IgD-negative memory B cell (primary cell): ENCODE results near the gene SLC34A3. TPM values are rescaled to one million over a fixed set of nuclear protein-coding genes. Genes with fewer than 3 reads are reported as not detected.
A peak's percentile ranks its signal among the peaks of the same experiment; 100 is the strongest.

Experiments used
- H3K27ac Mint-ChIP-seq, 3 donors: one replicate each; pipeline ENCODE4 v1.8.0; 2020 to 2022; ENCODE audit warnings: mild to moderate bottlenecking in 3 of 3, mixed read lengths in 3 of 3, moderate library complexity in 1 of 3
- H3K27me3 Mint-ChIP-seq: one replicate; pipeline ENCODE4 v1.8.0; 2021; ENCODE audit warnings: mixed read lengths
- H3K36me3 Mint-ChIP-seq: one replicate; pipeline ENCODE4 v1.8.0; 2020; ENCODE audit warnings: mild to moderate bottlenecking, mixed read lengths
- H3K4me1 Mint-ChIP-seq, 3 donors: one replicate each; pipeline ENCODE4 v1.8.0; 2020 to 2022; ENCODE audit warnings: mixed read lengths in 3 of 3, mild to moderate bottlenecking in 1 of 3
- H3K4me3 Mint-ChIP-seq, 4 donors: one replicate each; pipeline ENCODE4 v1.8.0; 2020 to 2022; ENCODE audit warnings: mild to moderate bottlenecking in 4 of 4, mixed read lengths in 4 of 4, moderate library complexity in 3 of 4
- H3K9me3 Mint-ChIP-seq, 3 donors: one replicate each; pipeline ENCODE4 v1.8.0; 2020 to 2021; ENCODE audit warnings: mixed read lengths in 3 of 3, mild to moderate bottlenecking in 1 of 3
- polyA plus RNA-seq: library from polyadenylated mRNA; unstranded; fragments of 300-500 nt; fragmentation: Illumina TruSeq; gene quantifications from one replicate; pipeline ENCODE4 v1.2.3, GENCODE V29; 2021

Gene SLC34A3
- polyA plus RNA-seq, 1 donor from 2014 or later = not detected

- Mint-ChIP-seq H3K27ac (peak overlapping the region in 1 of 3 donors; percentile 65), H3K36me3 (no peaks in the 10 kb centered on the region), H3K27me3 (no peaks in the 10 kb centered on the region), H3K4me1 (peaks cover 4 to 21% (median 13%) of the 10 kb centered on the region in 3 donors), H3K9me3 (no peaks in the 10 kb centered on the region), H3K4me3 (no peak overlapping the region)
These were observed 38.8 kb upstream of the SLC34A3 start for GRCh38 chr9:137191691-137192447.

- Mint-ChIP-seq H3K4me1 (peaks cover 4 to 16% (median 7%) of the 10 kb centered on the region in 3 donors), H3K27ac (no peak overlapping the region), H3K27me3 (no peaks in the 10 kb centered on the region), H3K36me3 (no peaks in the 10 kb centered on the region), H3K9me3 (no peaks in the 10 kb centered on the region), H3K4me3 (no peak overlapping the region)
These were observed 38.3 kb upstream of the SLC34A3 start for GRCh38 chr9:137192448-137192780.

GRCh38 chr9:137192859-137193258, 37.8 kb upstream of the SLC34A3 start:
- Mint-ChIP-seq H3K9me3 (no peaks in the 10 kb centered on the region), H3K27me3 (no peaks in the 10 kb centered on the region), H3K36me3 (no peaks in the 10 kb centered on the region), H3K27ac (no peak overlapping the region), H3K4me1 (peaks cover 4 to 12% (median 5%) of the 10 kb centered on the region in 3 donors), H3K4me3 (no peak overlapping the region)

GRCh38 chr9:137193771-137194170, 36.9 kb upstream of the SLC34A3 start:
- Mint-ChIP-seq H3K4me1 (peaks cover 0 to 11% (median 5%) of the 10 kb centered on the region in 3 donors), H3K9me3 (no peaks in the 10 kb centered on the region), H3K27me3 (no peaks in the 10 kb centered on the region), H3K4me3 (no peak overlapping the region), H3K36me3 (no peaks in the 10 kb centered on the region), H3K27ac (no peak overlapping the region)

GRCh38 chr9:137194388-137194787, 36.3 kb upstream of the SLC34A3 start:
- H3K9me3 Mint-ChIP-seq = no peaks in the 10 kb centered on the region
- no peaks in the 10 kb centered on the region for H3K27me3 Mint-ChIP-seq
- no peak overlapping the region for H3K27ac Mint-ChIP-seq
- H3K4me1 Mint-ChIP-seq = peaks cover 0 to 7% (median under 1%) of the 10 kb centered on the region in 3 donors
- no peak overlapping the region for H3K4me3 Mint-ChIP-seq
- no peaks in the 10 kb centered on the region for H3K36me3 Mint-ChIP-seq

- peak overlapping the region in 1 of 3 donors; percentile 80 for H3K27ac Mint-ChIP-seq
- H3K4me3 Mint-ChIP-seq = peak overlapping the region in 1 of 4 donors; percentile 63
- H3K4me1 Mint-ChIP-seq = peaks cover 0 to 4% (median 0%) of the 10 kb centered on the region in 3 donors
- H3K36me3 Mint-ChIP-seq = no peaks in the 10 kb centered on the region
- no peaks in the 10 kb centered on the region for H3K27me3 Mint-ChIP-seq
- no peaks in the 10 kb centered on the region for H3K9me3 Mint-ChIP-seq
These were observed 35.8 kb upstream of the SLC34A3 start for GRCh38 chr9:137194909-137195308.

GRCh38 chr9:137195525-137196220, 35.0 kb upstream of the SLC34A3 start:
- peak overlapping the region in 2 of 4 donors; percentile 39 to 63 for H3K4me3 Mint-ChIP-seq
- peaks cover 0 to 1% (median under 1%) of the 10 kb centered on the region in 3 donors for H3K4me1 Mint-ChIP-seq
- no peaks in the 10 kb centered on the region for H3K36me3 Mint-ChIP-seq

GRCh38 chr9:137198051-137198901, 32.4 kb upstream of the SLC34A3 start:
- no peaks in the 10 kb centered on the region for H3K36me3 Mint-ChIP-seq
- peak overlapping the region in 1 of 3 donors; percentile 39 for H3K27ac Mint-ChIP-seq
- H3K9me3 Mint-ChIP-seq = no peaks in the 10 kb centered on the region
- peaks cover 8 to 9% (median 9%) of the 10 kb centered on the region in 3 donors for H3K4me1 Mint-ChIP-seq
- H3K27me3 Mint-ChIP-seq = no peaks in the 10 kb centered on the region
- H3K4me3 Mint-ChIP-seq = peak overlapping the region in 2 of 4 donors; percentile 4 to 57

More at GRCh38 chr9:137195525-137196220, 35.0 kb upstream of the SLC34A3 start:
- Mint-ChIP-seq H3K27ac (peak overlapping the region in 1 of 3 donors; percentile 80), H3K27me3 (no peaks in the 10 kb centered on the region), H3K9me3 (no peaks in the 10 kb centered on the region)

GRCh38 chr9:137198902-137199283, 31.8 kb upstream of the SLC34A3 start:
- Mint-ChIP-seq H3K4me3 (peak overlapping the region in 1 of 4 donors; percentile 57), H3K9me3 (no peaks in the 10 kb centered on the region), H3K36me3 (no peaks in the 10 kb centered on the region), H3K27me3 (no peaks in the 10 kb centered on the region), H3K27ac (no peak overlapping the region), H3K4me1 (peaks cover 8 to 9% (median 9%) of the 10 kb centered on the region in 3 donors)

GRCh38 chr9:137199411-137200121, 31.1 kb upstream of the SLC34A3 start:
- Mint-ChIP-seq H3K4me3 (peak overlapping the region; percentile 61 to 92 (median 76)), H3K27me3 (no peaks in the 10 kb centered on the region), H3K4me1 (peaks cover 11 to 15% (median 12%) of the 10 kb centered on the region in 3 donors), H3K27ac (peak overlapping the region in 1 of 3 donors; percentile 17), H3K9me3 (no peaks in the 10 kb centered on the region), H3K36me3 (no peaks in the 10 kb centered on the region)

- H3K36me3 Mint-ChIP-seq = no peaks in the 10 kb centered on the region
- peaks cover 12 to 16% (median 15%) of the 10 kb centered on the region in 3 donors for H3K4me1 Mint-ChIP-seq
- H3K27me3 Mint-ChIP-seq = no peaks in the 10 kb centered on the region
- no peaks in the 10 kb centered on the region for H3K9me3 Mint-ChIP-seq
- peak within 1 kb of the TSS; percentile 86 to 99 (median 92) for H3K4me3 Mint-ChIP-seq
- peak within 1 kb of the TSS; percentile 84 to 99 (median 94) for H3K27ac Mint-ChIP-seq
These were observed 30.1 kb upstream of the SLC34A3 start, which contains the start of gene TPRN for GRCh38 chr9:137200311-137201204. Gene TPRN, minus strand, starts transcription at chr9:137200741. Its CDS starts 30 bp downstream, at chr9:137200711.

GRCh38 chr9:137201205-137201868, 29.4 kb upstream of the SLC34A3 start:
- Mint-ChIP-seq H3K4me3 (peak overlapping the region; percentile 86 to 99 (median 92)), H3K27me3 (no peaks in the 10 kb centered on the region), H3K27ac (peak overlapping the region; percentile 84 to 99 (median 94)), H3K4me1 (peaks cover 15 to 19% (median 15%) of the 10 kb centered on the region in 3 donors), H3K9me3 (no peaks in the 10 kb centered on the region), H3K36me3 (no peaks in the 10 kb centered on the region)

GRCh38 chr9:137202966-137203365, 27.7 kb upstream of the SLC34A3 start:
- H3K36me3 Mint-ChIP-seq = no peaks in the 10 kb centered on the region
- H3K4me3 Mint-ChIP-seq = peak overlapping the region in 3 of 4 donors; percentile 47 to 99 (median 60)
- no peaks in the 10 kb centered on the region for H3K27me3 Mint-ChIP-seq
- H3K27ac Mint-ChIP-seq = peak overlapping the region in 1 of 3 donors; percentile 84
- H3K9me3 Mint-ChIP-seq = no peaks in the 10 kb centered on the region
- peaks cover 23 to 24% (median 24%) of the 10 kb centered on the region in 3 donors for H3K4me1 Mint-ChIP-seq
